ENCODE data around the gene PJA1.

The PJA1 gene

GRCh38 chrX:69125094-69125493 lies 40.2 kb downstream of the PJA1 start:
- peaks cover 12% of the 10 kb centered on the region for H3K27me3 ChIP-seq (ENCODE audit: insufficient read depth, insufficient read length)
- no peak overlapping the region for H3K4me3 ChIP-seq (ENCODE audit: insufficient read length, low read depth)
- peaks cover 13% of the 10 kb centered on the region for H3K4me1 ChIP-seq (ENCODE audit: insufficient read depth, insufficient read length)
- TF ChIP-seq SUZ12 (IDR thresholded peaks at IDR 0.05; ENCODE audit: extremely low read depth, insufficient read depth, insufficient read length) (no peak), ZNF274 (IDR thresholded peaks at IDR 0.05; ENCODE audit: low read depth, low read length) (no peak), YY1 (IDR thresholded peaks at IDR 0.05; ENCODE audit: insufficient read depth, insufficient read length) (no peak)
- H3K9ac ChIP-seq (ENCODE audit: insufficient read length, low read depth) = no peak overlapping the region
- DNase-seq (ENCODE audit: low read depth, low spot score) = no peak
- H3K9me3 ChIP-seq (ENCODE audit: insufficient read depth, low read length) = no peaks in the 10 kb centered on the region
- H3K36me3 ChIP-seq (ENCODE audit: insufficient read depth, insufficient read length, low read length) = no peaks in the 10 kb centered on the region

- TF ChIP-seq ZNF274 (IDR thresholded peaks at IDR 0.05; ENCODE audit: low read depth, low read length) = no peak
- TF ChIP-seq YY1 (IDR thresholded peaks at IDR 0.05; ENCODE audit: insufficient read depth, insufficient read length) = no peak
- TF ChIP-seq SUZ12 (IDR thresholded peaks at IDR 0.05; ENCODE audit: extremely low read depth, insufficient read depth, insufficient read length) = no peak
- Histone ChIP-seq H3K9ac (ENCODE audit: insufficient read length, low read depth) (no peak overlapping the region), H3K27me3 (ENCODE audit: insufficient read depth, insufficient read length) (peaks cover 4% of the 10 kb centered on the region), H3K4me1 (ENCODE audit: insufficient read depth, insufficient read length) (peaks cover 11% of the 10 kb centered on the region), H3K9me3 (ENCODE audit: insufficient read depth, low read length) (no peaks in the 10 kb centered on the region), H3K4me3 (ENCODE audit: insufficient read length, low read depth) (no peak overlapping the region), H3K36me3 (ENCODE audit: insufficient read depth, insufficient read length, low read length) (no peaks in the 10 kb centered on the region)
- no peak for DNase-seq (ENCODE audit: low read depth, low spot score)
These were observed 41.1 kb downstream of the PJA1 start for GRCh38 chrX:69124108-69124507.

- H3K9me3 ChIP-seq (ENCODE audit: insufficient read depth, low read length) = no peaks in the 10 kb centered on the region
- no peaks in the 10 kb centered on the region for H3K27me3 ChIP-seq (ENCODE audit: insufficient read depth, insufficient read length)
- TF ChIP-seq YY1 (IDR thresholded peaks at IDR 0.05; ENCODE audit: insufficient read depth, insufficient read length) (no peak), ZNF274 (IDR thresholded peaks at IDR 0.05; ENCODE audit: low read depth, low read length) (no peak)
- DNase-seq (ENCODE audit: low read depth, low spot score) = no peak
- no peak overlapping the region for H3K9ac ChIP-seq (ENCODE audit: insufficient read length, low read depth)
- no peaks in the 10 kb centered on the region for H3K36me3 ChIP-seq (ENCODE audit: insufficient read depth, insufficient read length, low read length)
- H3K4me1 ChIP-seq (ENCODE audit: insufficient read depth, insufficient read length) = peaks cover 10% of the 10 kb centered on the region
- H3K4me3 ChIP-seq (ENCODE audit: insufficient read length, low read depth) = no peak overlapping the region
These were observed 41.8 kb downstream of the PJA1 start for GRCh38 chrX:69123481-69123880.

- no peak for DNase-seq (ENCODE audit: low read depth, low spot score)
- no peaks in the 10 kb centered on the region for H3K9me3 ChIP-seq (ENCODE audit: insufficient read depth, low read length)
- peaks cover 6% of the 10 kb centered on the region for H3K4me1 ChIP-seq (ENCODE audit: insufficient read depth, insufficient read length)
- H3K27me3 ChIP-seq (ENCODE audit: insufficient read depth, insufficient read length) = no peaks in the 10 kb centered on the region
- no peak overlapping the region for H3K9ac ChIP-seq (ENCODE audit: insufficient read length, low read depth)
- H3K4me3 ChIP-seq (ENCODE audit: insufficient read length, low read depth) = no peak overlapping the region
- TF ChIP-seq YY1 (IDR thresholded peaks at IDR 0.05; ENCODE audit: insufficient read depth, insufficient read length) (no peak), SUZ12 (IDR thresholded peaks at IDR 0.05; ENCODE audit: extremely low read depth, insufficient read depth, insufficient read length) (no peak), ZNF274 (IDR thresholded peaks at IDR 0.05; ENCODE audit: low read depth, low read length) (no peak)
- H3K36me3 ChIP-seq (ENCODE audit: insufficient read depth, insufficient read length, low read length) = no peaks in the 10 kb centered on the region
These were observed 43.8 kb downstream of the PJA1 start for GRCh38 chrX:69121321-69122000.

- Histone ChIP-seq H3K27me3 (ENCODE audit: insufficient read depth, insufficient read length) (no peaks in the 10 kb centered on the region), H3K4me3 (ENCODE audit: insufficient read length, low read depth) (no peak overlapping the region), H3K4me1 (ENCODE audit: insufficient read depth, insufficient read length) (peaks cover 6% of the 10 kb centered on the region), H3K9ac (ENCODE audit: insufficient read length, low read depth) (no peak overlapping the region), H3K36me3 (ENCODE audit: insufficient read depth, insufficient read length, low read length) (no peaks in the 10 kb centered on the region), H3K9me3 (ENCODE audit: insufficient read depth, low read length) (no peaks in the 10 kb centered on the region)
- DNase-seq (ENCODE audit: low read depth, low spot score) = no peak
- TF ChIP-seq ZNF274 (IDR thresholded peaks at IDR 0.05; ENCODE audit: low read depth, low read length) (no peak), SUZ12 (IDR thresholded peaks at IDR 0.05; ENCODE audit: extremely low read depth, insufficient read depth, insufficient read length) (no peak), YY1 (IDR thresholded peaks at IDR 0.05; ENCODE audit: insufficient read depth, insufficient read length) (no peak)
These were observed 44.8 kb downstream of the PJA1 start for GRCh38 chrX:69120476-69120875.

- Histone ChIP-seq H3K9me3 (ENCODE audit: insufficient read depth, low read length) (no peaks in the 10 kb centered on the region), H3K4me3 (ENCODE audit: insufficient read length, low read depth) (no peak overlapping the region), H3K9ac (ENCODE audit: insufficient read length, low read depth) (no peak overlapping the region), H3K4me1 (ENCODE audit: insufficient read depth, insufficient read length) (peaks cover 6% of the 10 kb centered on the region), H3K36me3 (ENCODE audit: insufficient read depth, insufficient read length, low read length) (no peaks in the 10 kb centered on the region), H3K27me3 (ENCODE audit: insufficient read depth, insufficient read length) (no peaks in the 10 kb centered on the region)
- DNase-seq (ENCODE audit: low read depth, low spot score) = no peak
- no peak for TF ChIP-seq YY1 (IDR thresholded peaks at IDR 0.05; ENCODE audit: insufficient read depth, insufficient read length)
- no peak for TF ChIP-seq ZNF274 (IDR thresholded peaks at IDR 0.05; ENCODE audit: low read depth, low read length)
- no peak for TF ChIP-seq SUZ12 (IDR thresholded peaks at IDR 0.05; ENCODE audit: extremely low read depth, insufficient read depth, insufficient read length)
These were observed 46.1 kb downstream of the PJA1 start for GRCh38 chrX:69119122-69119521.

- H3K9ac ChIP-seq (ENCODE audit: insufficient read length, low read depth) = no peak overlapping the region
- H3K9me3 ChIP-seq (ENCODE audit: insufficient read depth, low read length) = no peaks in the 10 kb centered on the region
- H3K4me1 ChIP-seq (ENCODE audit: insufficient read depth, insufficient read length) = peaks cover 6% of the 10 kb centered on the region
- no peak for DNase-seq (ENCODE audit: low read depth, low spot score)
- H3K27me3 ChIP-seq (ENCODE audit: insufficient read depth, insufficient read length) = no peaks in the 10 kb centered on the region
- no peak for TF ChIP-seq YY1 (IDR thresholded peaks at IDR 0.05; ENCODE audit: insufficient read depth, insufficient read length)
- TF ChIP-seq ZNF274 (IDR thresholded peaks at IDR 0.05; ENCODE audit: low read depth, low read length) = no peak
- no peak for TF ChIP-seq SUZ12 (IDR thresholded peaks at IDR 0.05; ENCODE audit: extremely low read depth, insufficient read depth, insufficient read length)
- no peak overlapping the region for H3K4me3 ChIP-seq (ENCODE audit: insufficient read length, low read depth)
- H3K36me3 ChIP-seq (ENCODE audit: insufficient read depth, insufficient read length, low read length) = no peaks in the 10 kb centered on the region
These were observed 47.3 kb downstream of the PJA1 start for GRCh38 chrX:69117876-69118526.

Data from NT2/D1 (cell line).